Keratinocyte (primary cell): ENCODE data around the gene MYH15.

ENCODE experiments used
- EZH2 ChIP-seq: IDR thresholded peaks from one replicate; pipeline ENCODE4 v1.6.1; 2012; ENCODE audit warnings: inconsistent platforms, mild to moderate bottlenecking, low read length, moderate library complexity
- TF ChIP-seq, protein P1 (sequence below), 3 experiments: IDR thresholded peaks in 1 of 3; conservative IDR thresholded peaks in 1 of 3; optimal IDR thresholded peaks in 1 of 3; 2 replicates in 2 of 3; 3 replicates in 1 of 3; pipeline versions ENCODE3 to v1.5.1; 2011; ENCODE audit warnings: low read length in 3 of 3, mild to moderate bottlenecking in 3 of 3, moderate library complexity in 2 of 3, control low read depth in 1 of 3, inconsistent platforms in 1 of 3; ENCODE audit not compliant: insufficient read depth in 2 of 3; ENCODE audit errors: extremely low read depth in 1 of 3

DNA sequence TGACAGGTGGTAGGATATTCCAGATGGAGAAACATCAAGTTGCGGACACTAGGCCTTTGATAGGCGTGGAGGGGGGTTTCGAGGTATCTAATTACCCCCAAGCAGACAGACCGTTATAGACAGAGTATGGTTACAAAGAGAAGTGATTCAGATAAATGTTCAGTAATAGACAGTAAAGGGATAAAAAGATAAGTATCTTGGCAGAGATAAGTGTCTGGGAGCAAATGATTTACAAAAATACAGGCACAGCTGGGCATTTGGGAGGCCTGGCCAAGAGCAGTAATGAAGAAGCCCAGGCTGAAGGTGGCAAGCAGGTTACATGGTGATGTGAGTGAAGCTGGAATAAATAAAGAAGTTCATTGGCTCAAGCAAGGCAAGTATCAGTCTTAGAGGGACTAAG is 659 bp upstream of the MYH15 start:
- TF ChIP-seq, protein P1, sequence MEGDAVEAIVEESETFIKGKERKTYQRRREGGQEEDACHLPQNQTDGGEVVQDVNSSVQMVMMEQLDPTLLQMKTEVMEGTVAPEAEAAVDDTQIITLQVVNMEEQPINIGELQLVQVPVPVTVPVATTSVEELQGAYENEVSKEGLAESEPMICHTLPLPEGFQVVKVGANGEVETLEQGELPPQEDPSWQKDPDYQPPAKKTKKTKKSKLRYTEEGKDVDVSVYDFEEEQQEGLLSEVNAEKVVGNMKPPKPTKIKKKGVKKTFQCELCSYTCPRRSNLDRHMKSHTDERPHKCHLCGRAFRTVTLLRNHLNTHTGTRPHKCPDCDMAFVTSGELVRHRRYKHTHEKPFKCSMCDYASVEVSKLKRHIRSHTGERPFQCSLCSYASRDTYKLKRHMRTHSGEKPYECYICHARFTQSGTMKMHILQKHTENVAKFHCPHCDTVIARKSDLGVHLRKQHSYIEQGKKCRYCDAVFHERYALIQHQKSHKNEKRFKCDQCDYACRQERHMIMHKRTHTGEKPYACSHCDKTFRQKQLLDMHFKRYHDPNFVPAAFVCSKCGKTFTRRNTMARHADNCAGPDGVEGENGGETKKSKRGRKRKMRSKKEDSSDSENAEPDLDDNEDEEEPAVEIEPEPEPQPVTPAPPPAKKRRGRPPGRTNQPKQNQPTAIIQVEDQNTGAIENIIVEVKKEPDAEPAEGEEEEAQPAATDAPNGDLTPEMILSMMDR (optimal IDR thresholded peaks at IDR 0.05 in 1 of 3, IDR thresholded peaks at IDR 0.05 in 1 of 3, conservative IDR thresholded peaks at IDR 0.05 in 1 of 3; ENCODE audit: extremely low read depth in 1 of 3, insufficient read depth in 2 of 3, low read length in 3 of 3), result no peak
- no peak for TF ChIP-seq EZH2
